ENCODE results near the gene COL11A2.

The COL11A2 gene

GRCh38 chr6:33114406-33114805 is 77.9 kb downstream of the COL11A2 start:
- DNase-seq: no peak

GRCh38 chr6:33113755-33114154 is 78.5 kb downstream of the COL11A2 start:
- no peak for DNase-seq
